ENCODE measurements around the gene CYP2W1.

DNA sequence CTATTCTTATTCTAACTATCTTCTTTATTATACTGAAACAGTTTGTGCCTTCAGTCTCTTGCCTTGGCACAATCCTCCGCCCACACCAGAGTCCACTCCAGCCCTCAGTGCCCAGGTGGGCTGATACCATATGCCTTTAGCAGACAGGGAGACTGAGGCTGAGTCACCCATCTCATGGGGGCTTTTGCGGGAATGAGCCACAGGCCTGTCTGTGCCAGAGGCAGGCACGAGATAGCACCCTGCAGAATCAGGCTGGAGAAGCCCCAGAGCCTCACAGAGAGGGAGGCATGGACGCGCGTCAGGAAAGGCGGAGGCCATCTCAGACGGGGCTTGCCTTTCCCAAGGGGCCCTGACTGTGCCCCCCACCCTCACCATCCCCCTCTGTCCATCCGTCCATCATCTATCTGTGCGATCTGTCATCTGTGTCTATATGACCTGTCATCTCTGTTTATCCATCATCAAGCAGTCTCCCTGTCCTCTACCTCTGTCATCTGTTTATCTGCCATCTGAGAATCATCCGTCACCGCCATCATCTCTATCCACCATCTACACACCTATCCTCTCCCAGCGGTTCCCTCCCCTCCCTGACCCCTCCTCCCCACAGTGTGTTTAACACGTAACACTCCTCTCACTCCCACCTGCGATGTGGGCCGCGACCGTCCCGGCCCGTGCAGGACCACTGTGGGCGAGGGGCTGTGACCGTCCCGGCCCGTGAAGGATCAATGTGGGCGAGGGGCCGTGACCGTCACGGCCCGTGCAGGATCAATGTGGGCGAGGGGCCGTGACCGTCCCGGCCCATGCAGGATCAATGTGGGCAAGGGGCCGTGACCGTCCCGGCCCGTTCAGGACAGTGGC lies 21.2 kb upstream of the CYP2W1 start:
- TF ChIP-seq POLR2AphosphoS5 (IDR thresholded peaks at IDR 0.05; ENCODE audit: low read length) (no peak), POLR2A (IDR thresholded peaks at IDR 0.05; ENCODE audit: low read depth, low read length) (no peak), YY1 (IDR thresholded peaks at IDR 0.05; ENCODE audit: low read depth, low read length) (no peak), RB1 (IDR thresholded peaks at IDR 0.05; ENCODE audit: borderline replicate concordance) (no peak), SUZ12 (IDR thresholded peaks at IDR 0.05; ENCODE audit: unreplicated experiment) (no peak), EP300 (IDR thresholded peaks at IDR 0.05; ENCODE audit: borderline replicate concordance in 1 of 2, control insufficient read depth in 1 of 2, low read depth in 2 of 2, low read length in 2 of 2) (no peak), BHLHE40 (IDR thresholded peaks at IDR 0.05; ENCODE audit: borderline replicate concordance in 1 of 2, low read depth in 2 of 2, low read length in 1 of 2) (no peak), KDM1A (IDR thresholded peaks at IDR 0.05; ENCODE audit: borderline replicate concordance) (no peak), CEBPB (IDR thresholded peaks at IDR 0.05; ENCODE audit: borderline replicate concordance in 1 of 2, low read depth in 2 of 2, low read length in 2 of 2) (no peak), SMARCA5 (IDR thresholded peaks at IDR 0.05) (no peak)
- TF ChIP-seq, protein P1, sequence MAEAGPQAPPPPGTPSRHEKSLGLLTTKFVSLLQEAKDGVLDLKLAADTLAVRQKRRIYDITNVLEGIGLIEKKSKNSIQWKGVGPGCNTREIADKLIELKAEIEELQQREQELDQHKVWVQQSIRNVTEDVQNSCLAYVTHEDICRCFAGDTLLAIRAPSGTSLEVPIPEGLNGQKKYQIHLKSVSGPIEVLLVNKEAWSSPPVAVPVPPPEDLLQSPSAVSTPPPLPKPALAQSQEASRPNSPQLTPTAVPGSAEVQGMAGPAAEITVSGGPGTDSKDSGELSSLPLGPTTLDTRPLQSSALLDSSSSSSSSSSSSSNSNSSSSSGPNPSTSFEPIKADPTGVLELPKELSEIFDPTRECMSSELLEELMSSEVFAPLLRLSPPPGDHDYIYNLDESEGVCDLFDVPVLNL (IDR thresholded peaks at IDR 0.05; ENCODE audit: low read depth, low read length): no peak
- TF ChIP-seq, protein P2, sequence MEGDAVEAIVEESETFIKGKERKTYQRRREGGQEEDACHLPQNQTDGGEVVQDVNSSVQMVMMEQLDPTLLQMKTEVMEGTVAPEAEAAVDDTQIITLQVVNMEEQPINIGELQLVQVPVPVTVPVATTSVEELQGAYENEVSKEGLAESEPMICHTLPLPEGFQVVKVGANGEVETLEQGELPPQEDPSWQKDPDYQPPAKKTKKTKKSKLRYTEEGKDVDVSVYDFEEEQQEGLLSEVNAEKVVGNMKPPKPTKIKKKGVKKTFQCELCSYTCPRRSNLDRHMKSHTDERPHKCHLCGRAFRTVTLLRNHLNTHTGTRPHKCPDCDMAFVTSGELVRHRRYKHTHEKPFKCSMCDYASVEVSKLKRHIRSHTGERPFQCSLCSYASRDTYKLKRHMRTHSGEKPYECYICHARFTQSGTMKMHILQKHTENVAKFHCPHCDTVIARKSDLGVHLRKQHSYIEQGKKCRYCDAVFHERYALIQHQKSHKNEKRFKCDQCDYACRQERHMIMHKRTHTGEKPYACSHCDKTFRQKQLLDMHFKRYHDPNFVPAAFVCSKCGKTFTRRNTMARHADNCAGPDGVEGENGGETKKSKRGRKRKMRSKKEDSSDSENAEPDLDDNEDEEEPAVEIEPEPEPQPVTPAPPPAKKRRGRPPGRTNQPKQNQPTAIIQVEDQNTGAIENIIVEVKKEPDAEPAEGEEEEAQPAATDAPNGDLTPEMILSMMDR (IDR thresholded peaks at IDR 0.05 in 2 of 3, conservative IDR thresholded peaks at IDR 0.05 in 1 of 3; ENCODE audit: control insufficient read depth in 2 of 3, extremely low read depth in 1 of 3, insufficient read depth in 1 of 3, low read depth in 3 of 3, low read length in 3 of 3): no peak
- TF ChIP-seq, protein P3, sequence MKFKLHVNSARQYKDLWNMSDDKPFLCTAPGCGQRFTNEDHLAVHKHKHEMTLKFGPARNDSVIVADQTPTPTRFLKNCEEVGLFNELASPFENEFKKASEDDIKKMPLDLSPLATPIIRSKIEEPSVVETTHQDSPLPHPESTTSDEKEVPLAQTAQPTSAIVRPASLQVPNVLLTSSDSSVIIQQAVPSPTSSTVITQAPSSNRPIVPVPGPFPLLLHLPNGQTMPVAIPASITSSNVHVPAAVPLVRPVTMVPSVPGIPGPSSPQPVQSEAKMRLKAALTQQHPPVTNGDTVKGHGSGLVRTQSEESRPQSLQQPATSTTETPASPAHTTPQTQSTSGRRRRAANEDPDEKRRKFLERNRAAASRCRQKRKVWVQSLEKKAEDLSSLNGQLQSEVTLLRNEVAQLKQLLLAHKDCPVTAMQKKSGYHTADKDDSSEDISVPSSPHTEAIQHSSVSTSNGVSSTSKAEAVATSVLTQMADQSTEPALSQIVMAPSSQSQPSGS (IDR thresholded peaks at IDR 0.05; ENCODE audit: low read length): no peak
